Smooth muscle cell (in vitro differentiated cells): ENCODE measurements around the gene CDC23. TPM values are rescaled to one million over a fixed set of nuclear protein-coding genes. Genes with fewer than 3 reads are reported as not detected.

Experiments used
- DNase-seq: peaks from one replicate; lab custom pipeline; 2025; ENCODE audit not compliant: unreplicated experiment; lab: John Stamatoyannopoulos, UW
- H2AFZ ChIP-seq: fragments of 200-600 bp; sonication (generic); 2 replicates; pipeline ENCODE4 v1.6.0; 2016; ENCODE audit warnings: antibody characterized with exemption, low read depth, mild to moderate bottlenecking
- H3F3A ChIP-seq: fragments of 200-600 bp; sonication (generic); 2 replicates; pipeline ENCODE4 v1.6.0; 2017; ENCODE audit warnings: antibody characterized with exemption, low read depth
- H3K27ac ChIP-seq: fragments of 200-600 bp; sonication (generic); 2 replicates; pipeline ENCODE4 v1.5.1; 2016; ENCODE audit warnings: low read depth, mild to moderate bottlenecking
- H3K27me3 ChIP-seq: fragments of 200-600 bp; sonication (generic); 2 replicates; pipeline ENCODE4 v1.6.1; 2016; ENCODE audit warnings: low read depth, mild to moderate bottlenecking
- H3K36me3 ChIP-seq: fragments of 200-600 bp; sonication (generic); 2 replicates; pipeline ENCODE4 v1.5.1; 2016; ENCODE audit warnings: low read depth
- H3K4me1 ChIP-seq: fragments of 200-600 bp; sonication (generic); 2 replicates; pipeline ENCODE4 v1.5.1; 2016; ENCODE audit warnings: low read depth
- H3K4me2 ChIP-seq: fragments of 200-600 bp; sonication (generic); 2 replicates; pipeline ENCODE4 v1.6.0; 2016; ENCODE audit warnings: mild to moderate bottlenecking
- H3K4me3 ChIP-seq: fragments of 200-600 bp; sonication (generic); 2 replicates; pipeline ENCODE4 v1.5.1; 2016; ENCODE audit warnings: mild to moderate bottlenecking
- H3K79me2 ChIP-seq: fragments of 200-600 bp; sonication (generic); 2 replicates; pipeline ENCODE4 v1.6.0; 2016; ENCODE audit warnings: low read depth, mild to moderate bottlenecking
- H3K9ac ChIP-seq: fragments of 200-600 bp; sonication (generic); 2 replicates; pipeline ENCODE4 v1.6.0; 2016; ENCODE audit warnings: low read depth
- H3K9me3 ChIP-seq: fragments of 200-600 bp; sonication (generic); replicated peaks from 2 replicates; pipeline ENCODE4 v1.5.1; 2016; ENCODE audit warnings: low read depth
- H4K20me1 ChIP-seq: fragments of 200-600 bp; sonication (generic); 2 replicates; pipeline ENCODE4 v1.6.0; 2016; ENCODE audit warnings: low read depth
- WGBS: methylation state at CpG from one replicate; pipeline ENCODE4 v1.1.7; 2016; ENCODE audit warnings: low lambda C conversion rate; 5-methylcytosine and 5-hydroxymethylcytosine counted together
- polyA plus RNA-seq: library from polyadenylated mRNA; unstranded; fragments of >200 nt; fragmentation: Nextera tagmentation; extraction: Ambion mirVana; gene quantifications from 2 replicates; pipeline ENCODE4 v1.2.1, GENCODE V29; 2016
- total RNA-seq: library from RNA; depleted of rRNA; stranded (reverse); fragments of >200 nt; gene quantifications from 2 replicates; pipeline ENCODE4 v1.2.3, GENCODE V29; 2014
- TF ChIP-seq, protein P1 (sequence below): fragments of 200-600 bp; sonication (generic); IDR thresholded peaks from 2 replicates; pipeline ENCODE4 v1.5.1; 2017; ENCODE audit warnings: borderline replicate concordance, mild to moderate bottlenecking, antibody characterized with exemption; ENCODE audit not compliant: insufficient read depth, poor library complexity, severe bottlenecking

The CDC23 gene
- total and polyA plus RNA-seq, 2 experiments from 2014 or later = 37.2 to 39.5 TPM

GRCh38 chr5:138188626-138189025 is 24.5 kb downstream of the CDC23 start:
- H3K4me3 ChIP-seq = no peak overlapping the region
- DNase-seq = no peak
- TF ChIP-seq, protein P1, sequence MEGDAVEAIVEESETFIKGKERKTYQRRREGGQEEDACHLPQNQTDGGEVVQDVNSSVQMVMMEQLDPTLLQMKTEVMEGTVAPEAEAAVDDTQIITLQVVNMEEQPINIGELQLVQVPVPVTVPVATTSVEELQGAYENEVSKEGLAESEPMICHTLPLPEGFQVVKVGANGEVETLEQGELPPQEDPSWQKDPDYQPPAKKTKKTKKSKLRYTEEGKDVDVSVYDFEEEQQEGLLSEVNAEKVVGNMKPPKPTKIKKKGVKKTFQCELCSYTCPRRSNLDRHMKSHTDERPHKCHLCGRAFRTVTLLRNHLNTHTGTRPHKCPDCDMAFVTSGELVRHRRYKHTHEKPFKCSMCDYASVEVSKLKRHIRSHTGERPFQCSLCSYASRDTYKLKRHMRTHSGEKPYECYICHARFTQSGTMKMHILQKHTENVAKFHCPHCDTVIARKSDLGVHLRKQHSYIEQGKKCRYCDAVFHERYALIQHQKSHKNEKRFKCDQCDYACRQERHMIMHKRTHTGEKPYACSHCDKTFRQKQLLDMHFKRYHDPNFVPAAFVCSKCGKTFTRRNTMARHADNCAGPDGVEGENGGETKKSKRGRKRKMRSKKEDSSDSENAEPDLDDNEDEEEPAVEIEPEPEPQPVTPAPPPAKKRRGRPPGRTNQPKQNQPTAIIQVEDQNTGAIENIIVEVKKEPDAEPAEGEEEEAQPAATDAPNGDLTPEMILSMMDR = no peak
- H3K9ac ChIP-seq = no peak overlapping the region
- no peaks in the 10 kb centered on the region for H3K27me3 ChIP-seq
- no peaks in the 10 kb centered on the region for H3K4me1 ChIP-seq
- no peak overlapping the region for H3K4me2 ChIP-seq
- 96% methylated on average over 3 of the region's 3 CpGs for WGBS
- no peaks in the 10 kb centered on the region for H3K9me3 ChIP-seq
- no peak overlapping the region for H3K27ac ChIP-seq
- H3F3A ChIP-seq = no peaks in the 10 kb centered on the region
- H3K36me3 ChIP-seq = peaks cover 15% of the 10 kb centered on the region
- H3K79me2 ChIP-seq = no peaks in the 10 kb centered on the region
- H4K20me1 ChIP-seq = no peaks in the 10 kb centered on the region
- H2AFZ ChIP-seq = no peak overlapping the region

DNA sequence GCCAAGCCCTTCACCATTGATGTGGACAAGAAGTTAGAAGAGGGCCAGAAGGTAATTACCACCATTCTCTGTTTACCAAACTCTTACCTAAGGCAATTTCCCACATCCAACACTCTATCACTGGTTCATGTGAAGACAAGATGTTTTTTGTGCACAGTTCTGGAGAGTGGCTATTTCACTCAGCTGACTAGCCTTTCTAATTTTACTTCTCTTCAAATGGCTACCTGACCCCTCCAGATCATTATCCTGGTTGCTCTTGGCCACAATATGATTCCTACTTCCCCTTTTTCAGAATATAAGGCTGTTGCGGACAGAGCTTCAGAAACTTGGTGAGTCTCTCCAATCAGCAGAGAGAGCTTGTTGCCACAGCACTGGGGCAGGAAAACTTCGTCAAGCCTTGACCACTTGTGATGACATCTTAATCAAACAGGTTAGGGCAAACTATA is 27.1 kb downstream of the CDC23 start:
- Histone ChIP-seq H4K20me1 (no peaks in the 10 kb centered on the region), H3K27me3 (no peaks in the 10 kb centered on the region), H3K79me2 (peaks cover 1% of the 10 kb centered on the region), H3K27ac (no peak overlapping the region), H3F3A (no peaks in the 10 kb centered on the region), H2AFZ (no peak overlapping the region), H3K36me3 (peaks cover 11% of the 10 kb centered on the region), H3K9ac (no peak overlapping the region), H3K9me3 (no peaks in the 10 kb centered on the region), H3K4me1 (no peaks in the 10 kb centered on the region), H3K4me2 (no peak overlapping the region), H3K4me3 (no peak overlapping the region)
- WGBS = 98% methylated on average over 2 of the region's 2 CpGs
- TF ChIP-seq, protein P1 = no peak
- DNase-seq = no peak

- H2AFZ ChIP-seq = no peak overlapping the region
- H3K9ac ChIP-seq = no peak overlapping the region
- peaks cover 21% of the 10 kb centered on the region for H3K79me2 ChIP-seq
- no peaks in the 10 kb centered on the region for H3K9me3 ChIP-seq
- H4K20me1 ChIP-seq = no peaks in the 10 kb centered on the region
- no peaks in the 10 kb centered on the region for H3F3A ChIP-seq
- no peak overlapping the region for H3K4me2 ChIP-seq
- no peaks in the 10 kb centered on the region for H3K27me3 ChIP-seq
- no peak overlapping the region for H3K27ac ChIP-seq
- H3K36me3 ChIP-seq = no peaks in the 10 kb centered on the region
- peaks cover under 1% of the 10 kb centered on the region for H3K4me1 ChIP-seq
- 98% methylated on average over 6 of the region's 6 CpGs for WGBS
- H3K4me3 ChIP-seq = no peak overlapping the region
- TF ChIP-seq, protein P1 = no peak
- DNase-seq = no peak
These were observed 30.3 kb downstream of the CDC23 start for GRCh38 chr5:138182808-138183207.

GRCh38 chr5:138180841-138181240 is 32.3 kb downstream of the CDC23 start:
- no peak overlapping the region for H3K9ac ChIP-seq
- H2AFZ ChIP-seq = no peak overlapping the region
- no peak overlapping the region for H3K4me2 ChIP-seq
- 96% methylated on average over 5 of the region's 5 CpGs for WGBS
- peaks cover 7% of the 10 kb centered on the region for H3K4me1 ChIP-seq
- DNase-seq = no peak
- H3F3A ChIP-seq = no peaks in the 10 kb centered on the region
- no peak overlapping the region for H3K4me3 ChIP-seq
- no peaks in the 10 kb centered on the region for H3K27me3 ChIP-seq
- no peaks in the 10 kb centered on the region for H3K9me3 ChIP-seq
- peaks cover 4% of the 10 kb centered on the region for H4K20me1 ChIP-seq
- H3K27ac ChIP-seq = no peak overlapping the region
- peaks cover 41% of the 10 kb centered on the region for H3K79me2 ChIP-seq
- TF ChIP-seq, protein P1 = no peak
- no peaks in the 10 kb centered on the region for H3K36me3 ChIP-seq
